HepG2 (cell line): ENCODE measurements around the gene USP30. TPM values are rescaled to one million over a fixed set of nuclear protein-coding genes. Genes with fewer than 3 reads are reported as not detected.

ENCODE experiments used
- ARNT2 ChIP-seq: sonication (generic); formaldehyde crosslinking; IDR thresholded peaks from 2 replicates; pipeline ENCODE4 v1.8.0; 2022; ENCODE audit warnings: mild to moderate bottlenecking, low read depth, missing genetic modification reagents, moderate library complexity
- ARNTL ChIP-seq: sonication (generic); formaldehyde crosslinking; IDR thresholded peaks from 2 replicates; pipeline ENCODE4 v1.4.0; 2020; ENCODE audit warnings: mild to moderate bottlenecking, missing genetic modification reagents
- CCAR2 ChIP-seq: fragments of 200-400 bp; formaldehyde crosslinking; optimal IDR thresholded peaks from 2 replicates; pipeline ENCODE3; 2018; ENCODE audit warnings: low read depth, mild to moderate bottlenecking, low read length, moderate library complexity
- FOXJ3 ChIP-seq: sonication (generic); formaldehyde crosslinking; IDR thresholded peaks from 2 replicates; pipeline ENCODE4 v1.4.0; 2020; ENCODE audit warnings: missing genetic modification reagents, mild to moderate bottlenecking, borderline replicate concordance
- HMGA1 ChIP-seq: sonication (generic); formaldehyde crosslinking; conservative IDR thresholded peaks from 2 replicates; pipeline ENCODE4 v1.4.0; 2020; ENCODE audit warnings: missing genetic modification reagents
- HOXA7 ChIP-seq: sonication (generic); formaldehyde crosslinking; IDR thresholded peaks from 2 replicates; pipeline ENCODE4 v1.8.1; 2022; ENCODE audit warnings: mild to moderate bottlenecking, missing genetic modification reagents, moderate library complexity
- MEIS1 ChIP-seq: sonication (generic); formaldehyde crosslinking; IDR thresholded peaks from 2 replicates; pipeline ENCODE4 v1.9.0; 2021; ENCODE audit warnings: mild to moderate bottlenecking, missing genetic modification reagents, moderate library complexity, borderline replicate concordance
- POLR2A ChIP-seq, 2 experiments: IDR thresholded peaks; 2 replicates each; pipeline ENCODE4 v1.6.1; 2011; ENCODE audit warnings: low read depth in 2 of 2, low read length in 2 of 2, mild to moderate bottlenecking in 1 of 2, moderate library complexity in 1 of 2; ENCODE audit not compliant: insufficient read depth in 1 of 2
- SOX6 ChIP-seq, 2 experiments: fragments of 450-650 bp in 1 of 2; sonication (generic) in 1 of 2; formaldehyde crosslinking in 1 of 2; IDR thresholded peaks; 2 replicates each; pipeline versions ENCODE4 v1.4.0 to v1.6.1; 2017 to 2020; ENCODE audit warnings: antibody characterized with exemption in 1 of 2, mild to moderate bottlenecking in 1 of 2, missing genetic modification reagents in 1 of 2
- SP140L ChIP-seq: sonication (generic); formaldehyde crosslinking; IDR thresholded peaks from 2 replicates; pipeline ENCODE4 v1.4.0; 2020; ENCODE audit warnings: missing genetic modification reagents, borderline replicate concordance
- ZBTB38 ChIP-seq: sonication (generic); formaldehyde crosslinking; IDR thresholded peaks from 2 replicates; pipeline ENCODE4 v1.5.1; 2020; ENCODE audit warnings: mild to moderate bottlenecking, missing genetic modification reagents
- ZBTB42 ChIP-seq: sonication (generic); formaldehyde crosslinking; IDR thresholded peaks from 2 replicates; pipeline ENCODE4 v1.5.0; 2020; ENCODE audit warnings: mild to moderate bottlenecking, missing genetic modification reagents
- ZC3H13 ChIP-seq: sonication (generic); formaldehyde crosslinking; IDR thresholded peaks from 2 replicates; pipeline ENCODE4 v1.8.1; 2023; ENCODE audit warnings: mild to moderate bottlenecking, missing genetic modification reagents, moderate library complexity
- ZNF354B ChIP-seq: sonication (generic); formaldehyde crosslinking; IDR thresholded peaks from 2 replicates; pipeline ENCODE4 v1.8.0; 2022; ENCODE audit warnings: mild to moderate bottlenecking, missing genetic modification reagents
- polyA plus RNA-seq, 8 experiments: library from polyadenylated mRNA; depleted of rRNA in 3 of 8; stranded (reverse) in 7 of 8; unstranded in 1 of 8; fragments of >200 nt; fragmentation: Illumina TruSeq in 4 of 8; extraction: Trizol in 4 of 8; gene quantifications; 2 replicates each; pipeline versions ENCODE4 v1.2.1 to v1.2.3, GENCODE V29; 2011 to 2016; ENCODE audit warnings: low read depth in 4 of 8, missing spikeins in 1 of 8, mixed read lengths in 1 of 8; ENCODE audit not compliant: insufficient read depth in 1 of 8
- total RNA-seq, 5 experiments: library from RNA; depleted of rRNA; stranded (reverse); fragments of >200 nt; fragmentation: Illumina TruSeq; extraction: Trizol; gene quantifications; 2 replicates each; pipeline ENCODE4 v1.2.3, GENCODE V29; 2016; ENCODE audit warnings: low read depth in 1 of 5
- TF ChIP-seq, protein P1 (sequence below): sonication (generic); formaldehyde crosslinking; IDR thresholded peaks from 2 replicates; pipeline ENCODE4 v1.5.1; 2020; ENCODE audit warnings: mild to moderate bottlenecking, missing genetic modification reagents, borderline replicate concordance
- TF ChIP-seq, protein P2 (sequence below): IDR thresholded peaks from 2 replicates; pipeline ENCODE4 v1.6.1; 2012; ENCODE audit warnings: low read depth, low read length, improper control_type of control experiment
- TF ChIP-seq, protein P3 (sequence below): sonication (generic); formaldehyde crosslinking; IDR thresholded peaks from 2 replicates; pipeline ENCODE4 v1.5.0; 2020; ENCODE audit warnings: missing genetic modification reagents, mild to moderate bottlenecking, borderline replicate concordance
- TF ChIP-seq, protein P4 (sequence below): IDR thresholded peaks from 2 replicates; pipeline ENCODE4 v1.6.1; 2016; ENCODE audit warnings: low read depth
- TF ChIP-seq, protein P5 (sequence below), 2 experiments: sonication (generic) in 1 of 2; formaldehyde crosslinking in 1 of 2; IDR thresholded peaks; 2 replicates each; pipeline versions ENCODE4 v1.4.0 to v1.6.1; 2016 to 2020; ENCODE audit warnings: borderline replicate concordance in 1 of 2, low read depth in 1 of 2, mild to moderate bottlenecking in 1 of 2, missing genetic modification reagents in 1 of 2

Gene USP30
- total and polyA plus RNA-seq, 2 of the 13 experiments (the other 11 are each of a cell fraction or from before 2014, with no cell fraction given), result 11.2 to 20.8 TPM

DNA sequence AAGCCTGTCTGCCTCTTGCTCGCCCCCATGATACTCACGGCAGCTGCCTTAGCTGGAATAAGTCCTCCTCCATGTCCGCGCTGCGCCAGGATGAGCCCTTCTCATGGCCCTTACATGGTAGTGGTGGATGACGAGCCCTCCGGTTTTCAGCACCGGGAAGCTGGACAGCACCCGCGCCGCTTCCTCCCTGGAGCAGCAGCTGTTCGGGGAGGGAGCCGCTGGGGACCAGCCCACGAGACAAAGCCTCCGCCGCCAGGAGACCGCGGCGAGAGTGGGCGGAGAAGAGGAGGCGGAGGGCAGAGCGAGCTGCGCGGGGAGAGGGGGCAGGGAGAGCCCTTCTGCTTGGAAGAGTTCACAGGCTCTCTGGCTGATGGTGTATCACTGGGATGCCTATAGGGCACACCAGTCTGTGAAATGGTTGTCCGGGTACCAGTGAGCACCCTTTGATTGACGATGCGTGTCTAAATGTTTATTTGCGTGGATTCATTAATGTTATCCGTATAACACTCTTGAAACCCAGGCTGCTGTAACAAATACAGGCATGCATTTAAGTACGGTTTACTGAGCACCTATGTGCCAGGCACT is 31.5 kb upstream of the USP30 start, which contains the start of gene SVOP (continued):
- peak; percentile 55; the same call in 1 of the 2 replicates for TF ChIP-seq ZBTB38
- TF ChIP-seq HOXA7 (CRISPR knock-in tag), result no peak
- TF ChIP-seq ZNF354B (CRISPR knock-in tag), result peak; percentile 61; the same call in 1 of the 2 replicates
- TF ChIP-seq ZBTB42 (CRISPR knock-in tag), result no peak
- no peak for TF ChIP-seq POLR2A (IDR thresholded peaks at IDR 0.05; ENCODE audit: insufficient read depth in 1 of 2, low read depth in 2 of 2, low read length in 2 of 2)
- peak; percentile 74; the same call in 1 of the 2 replicates for TF ChIP-seq ZC3H13 (CRISPR knock-in tag)
- TF ChIP-seq, protein P1, sequence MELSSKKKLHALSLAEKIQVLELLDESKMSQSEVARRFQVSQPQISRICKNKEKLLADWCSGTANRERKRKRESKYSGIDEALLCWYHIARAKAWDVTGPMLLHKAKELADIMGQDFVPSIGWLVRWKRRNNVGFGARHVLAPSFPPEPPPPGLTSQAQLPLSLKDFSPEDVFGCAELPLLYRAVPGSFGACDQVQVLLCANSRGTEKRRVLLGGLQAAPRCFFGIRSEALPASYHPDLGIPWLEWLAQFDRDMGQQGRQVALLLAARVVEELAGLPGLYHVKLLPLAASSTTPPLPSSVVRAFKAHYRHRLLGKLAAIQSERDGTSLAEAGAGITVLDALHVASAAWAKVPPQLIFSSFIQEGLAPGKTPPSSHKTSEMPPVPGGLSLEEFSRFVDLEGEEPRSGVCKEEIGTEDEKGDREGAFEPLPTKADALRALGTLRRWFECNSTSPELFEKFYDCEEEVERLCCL (CRISPR knock-in tag), result no peak
- TF ChIP-seq, protein P2, sequence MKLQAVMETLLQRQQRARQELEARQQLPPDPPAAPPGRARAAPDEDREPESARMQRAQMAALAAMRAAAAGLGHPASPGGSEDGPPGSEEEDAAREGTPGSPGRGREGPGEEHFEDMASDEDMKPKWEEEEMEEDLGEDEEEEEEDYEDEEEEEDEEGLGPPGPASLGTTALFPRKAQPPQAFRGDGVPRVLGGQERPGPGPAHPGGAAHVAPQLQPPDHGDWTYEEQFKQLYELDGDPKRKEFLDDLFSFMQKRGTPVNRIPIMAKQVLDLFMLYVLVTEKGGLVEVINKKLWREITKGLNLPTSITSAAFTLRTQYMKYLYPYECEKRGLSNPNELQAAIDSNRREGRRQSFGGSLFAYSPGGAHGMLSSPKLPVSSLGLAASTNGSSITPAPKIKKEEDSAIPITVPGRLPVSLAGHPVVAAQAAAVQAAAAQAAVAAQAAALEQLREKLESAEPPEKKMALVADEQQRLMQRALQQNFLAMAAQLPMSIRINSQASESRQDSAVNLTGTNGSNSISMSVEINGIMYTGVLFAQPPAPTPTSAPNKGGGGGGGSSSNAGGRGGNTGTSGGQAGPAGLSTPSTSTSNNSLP, result no peak
- 0 out of 2 replicates have a peak, but pooled peaks have one; percentile 37 for TF ChIP-seq ARNTL (CRISPR knock-in tag)
- TF ChIP-seq, protein P3, sequence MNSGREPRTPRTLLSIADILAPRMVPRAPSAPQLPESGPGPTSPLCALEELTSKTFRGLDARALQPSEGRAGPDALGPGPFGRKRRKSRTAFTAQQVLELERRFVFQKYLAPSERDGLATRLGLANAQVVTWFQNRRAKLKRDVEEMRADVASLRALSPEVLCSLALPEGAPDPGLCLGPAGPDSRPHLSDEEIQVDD, result peak; percentile 69; the same call in 1 of the 2 replicates
- TF ChIP-seq ARNT2 (CRISPR knock-in tag), result peak; percentile 83
- 0 out of 2 replicates have a peak, but pooled peaks have one; percentile 63 for TF ChIP-seq SP140L (CRISPR knock-in tag)
- TF ChIP-seq, protein P4, sequence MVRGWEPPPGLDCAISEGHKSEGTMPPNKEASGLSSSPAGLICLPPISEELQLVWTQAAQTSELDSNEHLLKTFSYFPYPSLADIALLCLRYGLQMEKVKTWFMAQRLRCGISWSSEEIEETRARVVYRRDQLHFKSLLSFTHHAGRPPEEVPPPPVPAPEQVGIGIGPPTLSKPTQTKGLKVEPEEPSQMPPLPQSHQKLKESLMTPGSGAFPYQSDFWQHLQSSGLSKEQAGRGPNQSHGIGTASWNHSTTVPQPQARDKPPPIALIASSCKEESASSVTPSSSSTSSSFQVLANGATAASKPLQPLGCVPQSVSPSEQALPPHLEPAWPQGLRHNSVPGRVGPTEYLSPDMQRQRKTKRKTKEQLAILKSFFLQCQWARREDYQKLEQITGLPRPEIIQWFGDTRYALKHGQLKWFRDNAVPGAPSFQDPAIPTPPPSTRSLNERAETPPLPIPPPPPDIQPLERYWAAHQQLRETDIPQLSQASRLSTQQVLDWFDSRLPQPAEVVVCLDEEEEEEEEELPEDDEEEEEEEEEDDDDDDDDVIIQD (CRISPR knock-in tag), result peak; percentile 53; the same call in 1 of the 2 replicates
- TF ChIP-seq HMGA1 (CRISPR knock-in tag), result no peak
- TF ChIP-seq MEIS1 (CRISPR knock-in tag), result 0 out of 2 replicates have a peak, but pooled peaks have one; percentile 46
- TF ChIP-seq CCAR2, result no peak
- TF ChIP-seq FOXJ3 (CRISPR knock-in tag), result no peak
- TF ChIP-seq SOX6 (IDR thresholded peaks at IDR 0.05), result no peak
- TF ChIP-seq SOX6 (CRISPR knock-in tag; IDR thresholded peaks at IDR 0.05), result 0 out of 2 replicates have a peak, but pooled peaks have one; percentile 21
- TF ChIP-seq, protein P5, sequence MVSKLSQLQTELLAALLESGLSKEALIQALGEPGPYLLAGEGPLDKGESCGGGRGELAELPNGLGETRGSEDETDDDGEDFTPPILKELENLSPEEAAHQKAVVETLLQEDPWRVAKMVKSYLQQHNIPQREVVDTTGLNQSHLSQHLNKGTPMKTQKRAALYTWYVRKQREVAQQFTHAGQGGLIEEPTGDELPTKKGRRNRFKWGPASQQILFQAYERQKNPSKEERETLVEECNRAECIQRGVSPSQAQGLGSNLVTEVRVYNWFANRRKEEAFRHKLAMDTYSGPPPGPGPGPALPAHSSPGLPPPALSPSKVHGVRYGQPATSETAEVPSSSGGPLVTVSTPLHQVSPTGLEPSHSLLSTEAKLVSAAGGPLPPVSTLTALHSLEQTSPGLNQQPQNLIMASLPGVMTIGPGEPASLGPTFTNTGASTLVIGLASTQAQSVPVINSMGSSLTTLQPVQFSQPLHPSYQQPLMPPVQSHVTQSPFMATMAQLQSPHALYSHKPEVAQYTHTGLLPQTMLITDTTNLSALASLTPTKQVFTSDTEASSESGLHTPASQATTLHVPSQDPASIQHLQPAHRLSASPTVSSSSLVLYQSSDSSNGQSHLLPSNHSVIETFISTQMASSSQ (IDR thresholded peaks at IDR 0.05; ENCODE audit: low read depth), result no peak
- TF ChIP-seq, protein P5 (CRISPR knock-in tag; IDR thresholded peaks at IDR 0.05; ENCODE audit: borderline replicate concordance), result peak; percentile 57; the same call in 1 of the 2 replicates
